ENCODE results near the gene PSMC6.

The PSMC6 gene

GRCh38 chr14:52706724-52707706 is at the start of gene PSMC6:
Gene PSMC6, plus strand, starts transcription at chr14:52707200. Its CDS starts 20 bp downstream, at chr14:52707220.
- DNase-seq = peak; percentile 76

GRCh38 chr14:52660325-52660724 is 46.7 kb upstream of the PSMC6 start:
- DNase-seq = no peak

GRCh38 chr14:52660832-52661231 is 46.2 kb upstream of the PSMC6 start:
- no peak for DNase-seq

GRCh38 chr14:52661314-52661713 is 45.7 kb upstream of the PSMC6 start:
- no peak for DNase-seq

GRCh38 chr14:52663850-52664249 is 43.1 kb upstream of the PSMC6 start:
- DNase-seq = no peak

GRCh38 chr14:52678591-52678990 is 28.4 kb upstream of the PSMC6 start:
- no peak for DNase-seq

- DNase-seq = no peak
Measured at GRCh38 chr14:52683985-52684520, 22.9 kb upstream of the PSMC6 start.

GRCh38 chr14:52686176-52686575 is 20.8 kb upstream of the PSMC6 start:
- DNase-seq = no peak

GRCh38 chr14:52690983-52691760 is 15.8 kb upstream of the PSMC6 start:
- no peak for DNase-seq

GRCh38 chr14:52692248-52692962 is 14.6 kb upstream of the PSMC6 start:
- no peak for DNase-seq

- DNase-seq = no peak
Measured at GRCh38 chr14:52693036-52693435, 14.0 kb upstream of the PSMC6 start.

GRCh38 chr14:52693532-52693931 is 13.5 kb upstream of the PSMC6 start:
- DNase-seq = no peak

- DNase-seq = no peak
Measured at GRCh38 chr14:52694761-52695480, 12.1 kb upstream of the PSMC6 start.

- DNase-seq = peak; percentile 60
Measured at GRCh38 chr14:52695481-52696091, 11.4 kb upstream of the PSMC6 start, which contains the start of gene ERO1A. Gene ERO1A, minus strand, starts transcription at chr14:52695558. Its CDS starts 77 bp downstream, at chr14:52695481.

GRCh38 chr14:52700701-52701172 is 6.3 kb upstream of the PSMC6 start:
- no peak for DNase-seq

- DNase-seq = no peak
Measured at GRCh38 chr14:52701223-52701622, 5.8 kb upstream of the PSMC6 start.

- DNase-seq = peak; percentile 92
Measured at GRCh38 chr14:52703225-52703624, 3.8 kb upstream of the PSMC6 start.

- DNase-seq = no peak
Measured at GRCh38 chr14:52703664-52704063, 3.3 kb upstream of the PSMC6 start.

GRCh38 chr14:52706286-52706685 is 714 bp upstream of the PSMC6 start:
- DNase-seq = no peak

GRCh38 chr14:52711666-52712065 is 4.7 kb downstream of the PSMC6 start:
- DNase-seq = no peak

- no peak for DNase-seq
Measured at GRCh38 chr14:52716155-52716554, 9.2 kb downstream of the PSMC6 start.

All from NCI-H446 treated with DMSO at 0.1 percent for 48 hours (cell line).